HG03097 (cell line): Measurements from ENCODE around the gene MAJIN.
"Not testable (repeated sequence)": the region's sequence is repeated elsewhere in the genome, so short reads cannot be mapped to it uniquely, and the experiment has no call there.

ENCODE experiments used
- ATAC-seq: cut with Tn5 transposase; IDR thresholded peaks from one replicate; pipeline ENCODE4 v1.9.1; 2021; ENCODE audit not compliant: unreplicated experiment, low FRiP score

The MAJIN gene, protein sequence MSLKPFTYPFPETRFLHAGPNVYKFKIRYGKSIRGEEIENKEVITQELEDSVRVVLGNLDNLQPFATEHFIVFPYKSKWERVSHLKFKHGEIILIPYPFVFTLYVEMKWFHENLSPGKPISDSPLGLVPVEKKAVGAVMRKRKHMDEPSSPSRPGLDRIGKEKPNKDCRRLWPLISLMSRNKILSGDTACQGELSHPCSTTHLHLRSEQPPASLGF

DNA sequence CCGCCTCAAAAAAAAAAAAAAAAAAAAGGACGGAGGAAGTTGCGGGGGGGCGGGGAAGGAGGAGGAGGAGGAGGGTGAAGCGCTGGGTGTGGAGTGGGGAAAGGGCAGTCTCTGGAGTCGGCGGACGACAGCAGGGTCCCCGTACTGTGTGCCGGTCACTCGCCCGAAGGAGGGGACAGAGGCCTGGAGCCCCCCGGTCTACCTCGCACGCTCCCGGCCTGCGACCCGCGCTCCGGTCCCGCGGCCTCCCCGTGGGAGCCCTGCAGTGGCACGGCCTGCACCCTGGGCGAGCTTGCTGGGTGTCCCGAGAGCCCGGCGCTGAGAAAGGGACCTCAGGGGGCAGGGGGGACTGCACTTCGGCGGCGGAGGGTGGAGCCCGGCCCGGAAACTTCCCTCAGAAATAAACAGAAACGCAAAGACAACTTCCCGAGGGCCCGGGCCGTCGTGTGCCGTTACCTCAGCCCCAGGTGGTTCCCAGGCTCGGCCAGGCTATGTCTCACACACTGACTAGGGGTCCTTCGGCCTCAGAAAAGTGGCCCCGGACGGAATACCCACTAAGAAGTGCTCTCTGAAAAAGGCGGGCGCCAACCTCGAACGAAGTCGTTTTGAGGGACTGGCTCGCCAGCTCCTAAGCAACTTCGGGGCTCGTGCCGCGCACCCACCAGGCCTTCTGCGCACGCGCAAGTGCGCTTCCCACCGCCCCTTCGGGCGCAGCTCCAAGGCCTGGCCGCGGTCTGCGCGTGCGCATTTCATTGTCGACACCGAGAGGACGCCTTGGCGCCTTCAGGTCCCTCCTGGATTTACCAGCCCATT, at the start of gene MAJIN:
MAJIN (minus strand) TSS at position 688 of the 813 bp plus-strand sequence. CDS start 12,703 bp downstream, outside the sequence.
- ATAC-seq, result no peak

DNA sequence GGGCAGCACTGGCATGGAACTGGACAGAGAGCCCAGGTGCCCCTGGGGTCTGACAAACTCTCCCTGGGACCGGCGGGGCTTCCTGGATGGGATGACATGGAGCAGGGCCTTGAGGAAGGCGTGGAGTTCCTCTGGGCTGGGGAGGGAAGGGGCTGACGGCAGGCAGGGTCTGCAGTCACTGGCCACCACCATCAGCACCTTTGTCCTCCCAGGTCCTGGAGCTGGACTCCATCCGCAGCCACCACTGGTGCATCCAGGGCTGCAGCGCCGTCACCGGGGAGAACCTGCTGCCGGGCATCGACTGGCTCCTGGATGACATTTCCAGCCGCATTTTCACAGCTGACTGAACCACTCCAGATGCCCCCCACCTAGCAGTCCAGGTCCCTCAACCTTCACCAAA, 49.6 kb upstream of the MAJIN start:
- no peak for ATAC-seq

DNA sequence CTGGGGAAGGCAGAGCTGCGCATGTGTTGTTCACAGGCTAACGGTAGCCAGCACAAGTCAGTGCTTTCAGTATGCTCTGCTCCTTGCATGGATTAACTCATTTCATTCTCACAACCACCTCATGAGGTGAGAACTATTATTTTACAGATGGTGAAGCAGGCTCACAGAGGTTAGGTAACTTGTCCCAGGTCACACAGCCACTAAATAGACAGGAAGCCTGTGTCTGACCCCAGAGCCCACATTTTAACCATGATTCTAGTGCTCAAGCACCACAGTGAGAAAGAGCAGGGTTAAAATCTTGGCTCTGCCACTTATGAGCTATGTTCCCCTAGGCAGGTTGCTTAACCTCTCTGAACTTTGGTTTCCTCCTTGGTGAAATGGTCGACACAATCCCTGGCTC, 49.1 kb upstream of the MAJIN start:
- ATAC-seq, result no peak

DNA sequence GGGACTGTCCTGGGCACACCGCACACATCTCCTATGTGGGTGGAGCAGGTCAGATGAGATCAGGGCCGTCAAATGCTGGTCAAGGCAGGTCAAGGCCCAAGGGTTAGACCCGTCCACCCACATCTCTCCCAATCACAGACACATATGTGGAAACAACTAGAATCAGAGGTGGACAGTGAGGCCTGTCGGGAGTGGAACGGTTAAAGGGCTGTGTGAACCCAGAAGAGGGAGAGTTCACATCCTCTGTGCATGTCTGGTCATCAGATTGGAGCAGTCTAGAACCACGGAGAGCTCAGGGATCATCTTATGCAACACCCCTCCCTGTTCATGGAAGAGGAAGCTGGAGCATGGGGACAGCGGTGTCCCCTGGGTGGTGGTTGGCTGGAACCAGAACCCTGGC, 47.9 kb upstream of the MAJIN start:
- ATAC-seq, result no peak

DNA sequence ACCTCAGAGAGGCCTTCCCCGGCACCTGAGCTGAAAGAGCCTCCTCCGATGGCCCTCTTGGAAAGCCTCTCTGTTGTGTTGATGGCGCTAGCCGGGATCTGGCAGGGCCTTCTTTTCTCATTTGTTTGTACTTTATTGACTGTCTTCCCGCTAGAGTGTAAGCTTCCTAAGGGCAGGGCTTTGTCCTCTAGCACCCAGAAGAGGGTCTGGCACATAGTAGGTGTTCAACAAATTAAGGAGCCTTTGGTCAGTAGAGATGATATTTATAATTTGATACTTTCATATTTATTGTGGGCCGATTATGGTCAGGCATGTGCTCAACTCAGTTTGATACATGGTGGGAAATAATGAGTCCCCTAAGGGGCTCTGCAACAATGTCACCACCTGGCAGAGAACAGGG, 46.0 kb upstream of the MAJIN start:
- ATAC-seq, result no peak

DNA sequence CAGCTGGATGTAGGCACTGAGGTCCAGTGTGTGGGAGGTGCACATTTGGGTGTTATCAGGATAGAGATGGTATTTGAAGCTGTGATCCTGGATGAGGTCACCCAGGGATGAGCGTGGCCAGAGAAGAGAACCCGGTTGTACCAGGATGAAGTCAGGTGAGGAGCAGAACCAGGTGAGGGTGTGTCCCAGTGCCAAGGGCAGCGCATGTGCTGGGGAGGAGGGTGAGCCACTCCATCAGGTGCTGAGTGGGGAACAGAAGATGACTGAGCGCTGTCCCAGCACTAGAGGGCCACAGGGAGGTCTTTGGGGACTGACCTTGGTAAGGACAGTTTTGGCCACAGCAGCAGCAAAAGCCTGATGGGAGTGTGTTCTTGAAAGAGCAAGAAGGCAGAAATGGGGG, 44.8 kb upstream of the MAJIN start:
- no peak for ATAC-seq

DNA sequence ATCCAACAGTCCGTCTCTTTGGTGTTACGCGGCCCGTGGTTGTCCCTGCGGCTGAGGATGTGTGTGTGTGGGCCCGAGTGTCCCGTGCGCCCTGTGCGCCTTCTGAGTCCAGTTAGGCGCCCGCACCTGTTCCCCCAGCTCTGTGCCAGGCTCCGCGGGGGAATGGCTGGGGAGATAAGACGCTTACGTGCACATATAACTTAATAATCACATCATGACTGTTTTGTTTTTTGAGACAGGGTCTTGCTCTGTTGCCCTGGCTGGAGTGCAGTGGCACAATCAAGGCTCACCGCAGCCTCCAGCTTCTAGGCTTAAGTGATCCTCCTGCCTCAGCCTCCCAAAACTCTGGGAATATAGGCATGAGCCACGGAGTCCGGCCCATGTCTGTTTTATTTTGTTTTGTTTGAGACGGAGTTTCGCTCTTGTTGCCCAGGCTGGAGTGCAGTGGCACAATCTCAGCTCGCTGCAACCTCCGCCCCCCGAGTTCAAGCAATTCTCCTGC, 42.9 kb upstream of the MAJIN start:
- ATAC-seq, result no peak

DNA sequence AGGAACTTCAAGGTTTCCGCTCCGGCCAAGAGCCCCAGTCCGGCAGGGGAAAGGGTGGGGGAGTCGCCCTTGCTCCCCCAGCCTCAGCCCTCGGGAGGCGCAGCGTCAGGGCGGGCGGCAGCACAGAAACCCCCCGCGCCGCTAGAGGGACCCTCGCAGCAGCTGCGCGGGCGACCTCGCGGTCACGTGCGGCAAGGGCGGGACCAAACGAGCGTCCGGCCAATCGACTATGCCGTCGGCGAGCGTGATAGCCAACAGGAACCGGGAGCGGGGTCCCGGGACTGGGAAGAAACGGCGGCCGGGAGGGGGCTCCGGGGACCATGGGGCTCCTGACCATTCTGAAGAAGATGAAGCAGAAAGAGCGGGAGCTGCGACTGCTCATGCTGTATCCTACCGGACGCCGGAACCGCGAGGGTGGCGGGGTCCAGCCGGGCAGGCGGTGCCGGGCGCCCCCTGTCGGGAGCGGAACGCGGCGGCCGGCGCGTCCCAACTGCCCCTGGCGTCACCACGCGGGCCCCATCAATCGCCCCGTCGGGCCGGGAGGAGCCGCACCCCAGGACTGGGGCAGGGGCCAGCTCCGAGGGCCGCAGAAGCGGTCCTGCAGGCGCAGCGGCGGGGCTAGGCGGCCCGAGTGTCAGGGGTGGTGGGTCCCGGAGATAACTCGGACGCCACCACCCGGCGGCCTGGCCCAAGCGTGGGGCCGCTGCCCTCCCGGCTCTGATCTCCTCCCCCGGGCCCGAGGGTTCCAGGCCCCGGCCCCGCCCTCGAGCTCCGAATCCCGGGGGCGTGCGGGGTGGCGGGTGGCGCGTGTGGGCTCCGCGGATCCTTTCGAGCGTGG, 42.2 kb upstream of the MAJIN start, which contains the start of gene ARL2:
ARL2 (plus strand) TSS at position 273 of the 838 bp plus-strand sequence; CDS start at position 321, 48 bp downstream.
- ATAC-seq, result peak; percentile 69

DNA sequence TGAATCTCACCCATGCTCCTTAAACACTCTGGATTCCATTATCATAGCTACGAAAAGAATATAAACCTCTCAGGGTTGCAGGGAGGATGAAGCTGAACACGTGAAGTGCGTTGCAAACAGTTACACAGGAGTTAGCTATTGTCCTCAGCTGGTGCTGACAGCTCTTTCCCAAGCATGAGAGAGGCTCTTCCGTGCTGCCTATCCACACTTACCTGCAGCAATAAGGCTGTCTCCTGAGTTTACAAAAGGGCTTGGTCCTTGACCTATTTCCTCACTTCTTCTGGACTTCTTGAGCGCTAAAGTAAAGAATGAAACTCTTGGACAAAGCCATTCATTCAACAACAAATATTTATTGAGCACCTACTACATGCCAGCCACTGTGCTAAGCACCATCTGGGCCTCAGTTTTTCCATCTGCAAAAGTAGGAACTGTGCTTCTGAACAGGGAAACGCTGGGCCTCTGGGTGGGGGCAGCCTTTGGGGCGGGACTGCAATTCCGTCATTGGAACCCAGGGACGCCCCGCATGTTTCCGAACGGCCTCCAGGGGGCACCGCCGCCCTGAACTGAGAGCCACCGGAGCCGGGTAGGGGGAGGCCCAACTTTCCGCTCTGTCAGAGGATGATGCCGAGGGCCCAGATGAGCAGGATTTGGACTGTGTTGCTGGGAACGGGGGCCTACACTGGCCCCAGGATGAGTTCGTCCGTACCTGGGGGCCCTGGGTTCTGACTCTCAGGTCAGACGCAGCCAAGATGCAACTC, 41.4 kb upstream of the MAJIN start:
- ATAC-seq, result peak; percentile 58

DNA sequence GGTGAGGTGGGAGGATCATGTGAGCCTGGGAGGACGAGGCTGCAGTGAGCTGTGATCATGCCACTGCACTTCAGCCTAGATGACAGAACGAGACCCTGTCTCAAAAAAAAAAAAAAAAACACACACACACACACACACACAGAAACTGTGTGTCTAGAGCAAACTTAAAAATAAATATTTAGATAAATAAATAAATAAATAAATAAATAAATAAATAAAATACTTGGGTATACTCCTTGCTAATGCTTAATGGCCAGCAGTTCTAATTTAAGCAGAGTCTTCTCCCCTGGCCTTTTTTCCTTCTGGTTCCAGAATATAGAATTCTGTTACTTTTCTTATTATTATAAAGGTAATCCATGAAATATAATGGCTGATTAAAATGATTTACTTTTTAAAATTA, 37.0 kb upstream of the MAJIN start:
- ATAC-seq, result no peak

DNA sequence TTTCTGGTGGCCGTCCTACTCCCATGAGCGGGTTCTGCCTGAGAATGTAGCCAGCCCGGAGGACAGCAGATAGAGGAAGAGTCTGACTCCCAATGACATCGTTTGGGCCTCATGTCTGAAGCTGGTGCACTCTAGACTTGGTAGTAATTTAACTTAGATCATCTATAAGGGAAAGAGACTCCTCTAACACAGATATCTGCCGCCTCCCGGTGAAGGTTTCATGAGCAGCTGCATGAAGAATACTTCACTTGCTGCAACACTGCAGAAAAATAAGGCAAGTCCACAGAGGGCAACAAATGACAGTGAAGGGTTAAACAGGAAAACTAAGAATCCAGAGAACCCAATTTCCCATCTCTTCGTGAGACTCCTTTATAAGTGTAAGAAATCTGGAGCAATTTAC, 36.1 kb upstream of the MAJIN start:
- ATAC-seq, result no peak

DNA sequence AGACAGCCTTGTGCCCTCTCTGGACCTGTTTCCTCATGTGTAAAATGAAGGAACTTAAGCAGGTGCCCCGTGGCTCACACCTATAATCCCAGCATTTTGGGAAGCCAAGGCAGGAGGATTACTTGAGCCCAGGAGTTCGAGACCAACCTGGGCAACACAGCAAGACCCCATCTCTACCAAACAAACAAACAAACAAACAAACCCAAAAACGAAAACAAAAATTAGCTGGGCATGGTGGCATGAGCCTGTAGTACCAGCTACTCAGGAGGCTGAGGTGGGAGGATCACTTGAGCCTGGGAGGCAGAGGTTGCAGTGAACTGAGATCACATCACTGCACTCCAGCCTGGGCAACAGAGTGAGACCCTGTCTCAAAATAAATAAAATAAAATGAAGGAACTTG, 32.1 kb upstream of the MAJIN start:
- not testable (repeated sequence) for ATAC-seq

DNA sequence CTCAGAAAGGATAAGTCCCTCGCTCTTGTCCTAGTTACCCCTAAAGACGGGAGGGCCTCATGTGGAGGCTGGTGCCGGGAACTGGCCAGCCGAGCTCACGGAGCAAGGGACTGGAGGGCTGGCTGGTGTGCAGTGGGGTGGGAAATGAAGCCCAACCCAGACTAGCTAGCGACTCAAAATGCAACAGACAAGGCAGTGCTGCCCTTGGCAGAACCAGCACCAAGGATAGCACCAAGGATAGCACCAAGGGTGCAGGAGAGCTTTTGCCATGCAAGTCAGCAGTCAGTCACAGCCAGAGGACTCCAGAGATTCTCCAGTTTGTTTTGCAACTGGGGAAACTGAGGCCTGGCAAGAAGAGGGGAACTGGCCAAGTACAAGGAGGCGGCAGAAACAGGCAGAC, 31.4 kb upstream of the MAJIN start:
- no peak for ATAC-seq

DNA sequence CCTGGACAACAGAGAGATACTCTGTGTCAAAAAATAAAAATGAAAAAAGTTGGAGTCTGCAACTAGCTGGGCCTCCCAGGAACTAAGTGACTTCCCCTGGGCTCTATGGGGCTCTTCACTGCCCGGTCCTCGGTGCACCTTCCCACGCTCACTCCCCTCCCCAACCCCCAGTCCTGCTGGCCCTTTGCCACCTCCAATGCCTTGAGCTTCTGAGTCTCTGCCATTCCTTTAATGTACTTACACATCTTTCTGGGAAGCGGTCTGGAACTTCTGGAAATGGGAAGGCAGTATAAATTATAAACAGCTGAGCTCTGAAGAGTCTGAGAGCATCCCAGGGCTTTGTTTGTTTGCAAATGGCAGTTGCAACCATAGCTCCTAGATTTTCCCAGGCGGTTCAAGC, 30.8 kb upstream of the MAJIN start:
- ATAC-seq, result no peak

DNA sequence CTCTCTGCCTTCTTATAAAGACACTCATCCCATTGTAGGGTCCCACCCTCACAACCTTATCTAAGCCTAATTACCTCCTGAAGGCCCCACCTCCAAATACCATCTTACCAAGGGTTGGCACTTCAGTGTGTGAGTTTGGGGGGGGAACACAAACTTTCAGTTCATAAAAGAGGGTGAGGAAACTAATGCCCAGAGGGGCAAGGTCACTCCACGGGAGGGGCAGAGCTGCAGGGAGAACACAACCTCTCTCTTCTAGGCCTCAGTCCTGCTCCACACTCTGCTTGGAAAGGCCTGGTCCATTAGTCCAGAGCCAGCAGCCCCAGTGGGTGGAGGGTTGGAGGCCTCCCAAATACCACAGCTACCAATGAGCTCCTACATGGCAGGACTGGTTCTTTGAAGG, 27.6 kb upstream of the MAJIN start:
- ATAC-seq, result no peak

DNA sequence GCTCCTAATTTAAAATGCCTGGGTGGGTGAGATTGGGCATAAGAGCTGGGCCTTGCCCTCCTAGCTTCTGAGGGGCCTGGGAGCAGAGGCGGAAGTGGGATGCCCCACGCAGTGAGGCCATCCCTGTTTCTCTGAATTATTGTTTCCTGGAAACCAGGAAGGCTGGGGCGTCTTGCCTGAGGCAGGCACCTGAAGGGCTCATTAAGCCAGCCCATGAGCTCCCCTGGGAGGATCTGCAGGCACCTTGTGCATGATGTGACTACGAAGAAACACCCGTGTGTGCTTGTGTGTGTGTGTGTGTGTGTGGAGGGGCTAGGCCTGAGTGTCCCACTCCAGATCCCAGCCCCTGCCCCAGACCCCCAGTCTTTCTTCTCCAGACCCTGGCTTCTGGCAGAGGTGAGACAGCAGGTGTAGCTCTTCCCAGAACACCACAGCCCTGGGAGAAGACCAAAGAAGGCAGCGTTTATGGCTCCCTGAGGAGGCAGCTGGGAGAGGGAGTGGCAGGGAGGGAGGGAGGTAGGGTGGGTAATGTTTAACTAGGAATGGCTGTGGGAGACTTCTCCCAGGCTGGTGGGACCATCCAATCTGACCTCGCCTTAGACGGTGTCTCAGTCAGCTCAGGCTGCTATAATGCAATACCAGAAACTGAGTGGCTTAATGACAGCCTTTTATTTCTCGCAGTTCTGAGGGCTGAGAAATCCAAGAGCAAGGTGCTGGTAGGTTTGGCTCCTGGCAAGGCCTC, 27.0 kb upstream of the MAJIN start:
- ATAC-seq, result no peak

DNA sequence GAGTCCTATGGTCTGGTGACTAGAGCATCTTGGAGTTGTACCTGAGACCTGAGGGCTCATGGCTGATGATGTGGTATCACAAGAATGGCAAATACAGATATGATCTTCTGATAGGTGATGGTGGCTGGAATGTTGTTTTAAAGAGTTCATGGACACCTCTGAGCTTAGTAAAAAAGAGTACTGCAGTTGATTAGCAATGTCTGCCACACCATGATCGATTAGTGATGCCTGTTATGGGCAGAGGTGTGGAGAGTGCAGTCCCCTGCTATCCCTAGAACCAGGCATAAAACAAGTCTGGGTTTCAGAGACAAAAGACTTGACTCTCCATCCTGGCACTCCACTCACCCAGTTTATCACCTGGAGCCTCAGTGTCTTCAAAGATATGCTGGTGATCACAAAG, 26.2 kb upstream of the MAJIN start:
- no peak for ATAC-seq

DNA sequence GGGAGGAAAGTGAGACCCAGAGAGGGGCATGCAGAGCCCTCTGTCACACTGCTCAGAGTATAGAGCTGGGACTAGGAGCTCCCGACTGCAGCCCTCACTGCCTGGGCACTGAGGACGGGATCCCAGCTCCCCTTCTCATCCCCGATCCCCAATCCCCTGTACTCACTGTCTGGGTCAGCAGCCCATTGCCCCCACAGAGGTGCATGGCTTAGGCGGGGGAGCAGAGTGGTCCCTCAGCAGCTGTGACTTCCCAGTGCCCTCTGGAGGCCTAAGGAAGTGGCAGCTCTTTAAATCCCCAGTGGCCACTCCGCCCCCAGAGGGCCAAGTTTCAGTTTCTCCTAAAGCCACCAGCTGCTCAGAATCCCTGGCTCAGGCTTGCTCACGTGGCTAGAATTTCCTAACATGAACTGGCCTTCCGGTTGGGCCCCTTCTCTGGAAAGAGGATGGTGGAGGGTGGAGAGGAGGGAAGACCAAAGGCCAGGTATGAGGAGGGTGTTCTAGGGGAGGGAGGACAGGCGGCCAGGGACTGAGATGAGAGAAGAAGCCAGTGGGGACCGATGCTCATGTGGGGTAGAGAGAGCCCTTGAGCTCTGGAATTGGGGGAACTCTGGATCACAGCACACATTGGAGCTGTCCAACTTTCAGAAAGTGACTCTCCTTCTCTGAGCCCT, 24.9 kb upstream of the MAJIN start, which contains the start of gene BATF2:
BATF2 (minus strand) TSS at position 262 of the 671 bp plus-strand sequence; CDS start at position 205, 57 bp downstream.
- ATAC-seq, result no peak

DNA sequence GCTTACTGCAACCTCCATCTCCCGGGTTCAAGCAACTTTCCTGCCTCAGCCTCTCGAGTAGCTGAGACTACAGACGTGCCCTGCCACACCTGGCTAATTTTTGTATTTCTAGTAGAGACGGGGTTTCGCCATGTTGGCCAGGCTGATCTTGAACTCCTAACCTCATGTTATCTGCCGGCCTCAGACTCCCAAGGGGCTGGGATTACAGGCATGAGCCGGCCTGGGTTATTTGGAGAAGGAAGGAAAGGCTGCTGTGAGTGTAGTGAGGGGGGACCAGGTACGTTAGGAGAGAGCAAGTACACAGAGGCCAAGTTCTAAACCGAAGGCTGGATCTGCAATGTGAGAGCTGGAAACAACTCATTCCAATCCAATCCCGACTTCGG, 24.4 kb upstream of the MAJIN start:
- ATAC-seq, result no peak
